GM12878 (cell line): Measurements from ENCODE around the gene KAZN. TPM values are rescaled to one million over a fixed set of nuclear protein-coding genes. Genes with fewer than 3 reads are reported as not detected.

ENCODE experiments used
- ELK1 ChIP-seq: IDR thresholded peaks from 2 replicates; pipeline ENCODE4 v1.6.1; 2012; ENCODE audit warnings: low read depth, low read length, improper control_type of control experiment
- KAT2A ChIP-seq: conservative IDR thresholded peaks from 2 replicates; pipeline ENCODE4 v1.6.1; 2011; ENCODE audit warnings: low read depth, low read length; ENCODE audit not compliant: control insufficient read depth
- LARP7 ChIP-seq: fragments of 450-650 bp; IDR thresholded peaks from 2 replicates; pipeline ENCODE4 v1.6.1; 2017; ENCODE audit warnings: mild to moderate bottlenecking
- MAX ChIP-seq: IDR thresholded peaks from 2 replicates; pipeline ENCODE4 v1.6.1; 2012; ENCODE audit warnings: low read depth, low read length, improper control_type of control experiment
- MTA2 ChIP-seq: fragments of 450-650 bp; IDR thresholded peaks from 2 replicates; pipeline ENCODE4 v1.6.1; 2016; ENCODE audit warnings: low read depth, mild to moderate bottlenecking, moderate library complexity
- NFXL1 ChIP-seq: fragments of 450-650 bp; IDR thresholded peaks from 2 replicates; pipeline ENCODE4 v1.6.1; 2017; ENCODE audit warnings: antibody characterized with exemption, mild to moderate bottlenecking, borderline replicate concordance
- RCOR1 ChIP-seq: conservative IDR thresholded peaks from 2 replicates; pipeline ENCODE4 v1.6.1; 2012; ENCODE audit warnings: low read depth, low read length, improper control_type of control experiment
- RELB ChIP-seq: fragments of 450-650 bp; IDR thresholded peaks from 2 replicates; pipeline ENCODE4 v1.6.1; 2017; ENCODE audit warnings: low read depth, mild to moderate bottlenecking, moderate library complexity
- ZNF687 ChIP-seq: fragments of 450-650 bp; IDR thresholded peaks from 2 replicates; pipeline ENCODE4 v1.6.1; 2017; ENCODE audit warnings: mild to moderate bottlenecking, moderate library complexity
- polyA plus RNA-seq, 11 experiments: library from polyadenylated mRNA; depleted of rRNA in 4 of 11; unstranded in 6 of 11; stranded (reverse) in 5 of 11; fragments of >200 nt; fragmentation: Nextera tagmentation in 4 of 11; fragmentation: Illumina TruSeq in 1 of 11; extraction: Ambion mirVana in 4 of 11; extraction: Trizol in 1 of 11; gene quantifications; 1 replicate in 1 of 11; 2 replicates in 10 of 11; pipeline versions ENCODE4 v1.2.1 to v1.2.3, GENCODE V29; 2011 to 2016; ENCODE audit warnings: inconsistent platforms in 2 of 11, missing spikeins in 2 of 11, low read depth in 1 of 11
- total RNA-seq, 4 experiments: library from RNA; depleted of rRNA in 3 of 4; stranded (reverse); fragments of >200 nt in 3 of 4; fragmentation: Illumina TruSeq in 1 of 4; extraction: Trizol in 1 of 4; gene quantifications; 2 replicates each; pipeline versions ENCODE4 v1.2.1 to v1.2.3, GENCODE V29; 2013 to 2021

Gene KAZN
- total and polyA plus RNA-seq, 10 of the 15 experiments (the other 5 are each of a cell fraction or from before 2014, with no cell fraction given), result 0.72 to 4.0 (median 1.2) TPM

- TF ChIP-seq RELB (no peak), KAT2A (no peak), MTA2 (no peak), ELK1 (no peak), NFXL1 (no peak), LARP7 (no peak), ZNF687 (no peak), MAX (no peak), RCOR1 (no peak)
These were observed 433 bp upstream of the KAZN start (continued) for GRCh38 chr1:14598007-14598497.
